Loucy (cell line): Measurements from ENCODE around the gene USP43.
"Not testable (repeated sequence)": the region's sequence is repeated elsewhere in the genome, so short reads cannot be mapped to it uniquely, and the experiment has no call there.

ENCODE experiments used
- H2AFZ ChIP-seq: fragments of 200-600 bp; sonication (generic); 2 replicates; pipeline ENCODE4 v1.6.0; 2016; ENCODE audit warnings: antibody characterized with exemption, mild to moderate bottlenecking, low read length, moderate library complexity
- H3F3A ChIP-seq: fragments of 200-600 bp; 2 replicates; pipeline ENCODE4 v1.6.0; 2016; ENCODE audit warnings: antibody characterized with exemption, low read depth, mild to moderate bottlenecking
- H3K27me3 ChIP-seq: fragments of 200-600 bp; sonication (generic); 2 replicates; pipeline ENCODE4 v1.6.1; 2014; ENCODE audit warnings: low read length, mild to moderate bottlenecking; ENCODE audit not compliant: insufficient read depth, poor library complexity, severe bottlenecking
- H3K36me3 ChIP-seq: fragments of 200-600 bp; sonication (generic); 2 replicates; pipeline ENCODE4 v1.6.1; 2016; ENCODE audit warnings: low read length; ENCODE audit not compliant: insufficient read depth
- H3K4me1 ChIP-seq: fragments of 200-600 bp; sonication (generic); 2 replicates; pipeline ENCODE4 v1.5.1; 2014; ENCODE audit warnings: low read length, mild to moderate bottlenecking; ENCODE audit not compliant: insufficient read depth, poor library complexity, severe bottlenecking
- H3K4me2 ChIP-seq: fragments of 200-600 bp; sonication (generic); 2 replicates; pipeline ENCODE4 v1.6.0; 2014; ENCODE audit warnings: antibody characterized with exemption, low read length, low read depth, mild to moderate bottlenecking; ENCODE audit not compliant: poor library complexity, severe bottlenecking
- H3K4me3 ChIP-seq: fragments of 200-600 bp; sonication (generic); 2 replicates; pipeline ENCODE4 v1.5.1; 2014; ENCODE audit warnings: low read length, mild to moderate bottlenecking, mixed read lengths; ENCODE audit not compliant: poor library complexity, severe bottlenecking
- H3K79me2 ChIP-seq: fragments of 200-600 bp; sonication (generic); 2 replicates; pipeline ENCODE4 v1.6.1; 2014; ENCODE audit warnings: low read length; ENCODE audit not compliant: insufficient read depth
- H3K9ac ChIP-seq: fragments of 200-600 bp; sonication (generic); 2 replicates; pipeline ENCODE4 v1.6.0; 2014; ENCODE audit warnings: mild to moderate bottlenecking, low read depth, low read length, moderate library complexity; ENCODE audit not compliant: poor library complexity, severe bottlenecking
- H3K9me2 ChIP-seq: fragments of 200-600 bp; sonication (generic); replicated peaks from 2 replicates; pipeline ENCODE4 v1.6.1; 2016; ENCODE audit warnings: low read depth, low read length, mixed read lengths
- H3K9me3 ChIP-seq: fragments of 200-600 bp; sonication (generic); 2 replicates; pipeline ENCODE4 v1.6.1; 2014; ENCODE audit warnings: mild to moderate bottlenecking, antibody characterized with exemption, low read length, low read depth; ENCODE audit not compliant: insufficient read depth
- H4K20me1 ChIP-seq: fragments of 200-600 bp; sonication (generic); 2 replicates; pipeline ENCODE4 v1.6.0; 2014; ENCODE audit warnings: antibody characterized with exemption, low read length, mild to moderate bottlenecking; ENCODE audit not compliant: insufficient read depth, poor library complexity, severe bottlenecking
- EZH2phosphoT487 ChIP-seq: fragments of 200-600 bp; IDR thresholded peaks from 2 replicates; pipeline ENCODE4 v1.6.1; 2018; ENCODE audit warnings: antibody characterized with exemption, mild to moderate bottlenecking, moderate library complexity, borderline replicate concordance
- TF ChIP-seq, protein P1 (sequence below): fragments of 200-600 bp; sonication (generic); conservative IDR thresholded peaks from 2 replicates; pipeline ENCODE4 v1.5.1; 2014; ENCODE audit warnings: mild to moderate bottlenecking, antibody characterized with exemption, low read length

Gene USP43

DNA sequence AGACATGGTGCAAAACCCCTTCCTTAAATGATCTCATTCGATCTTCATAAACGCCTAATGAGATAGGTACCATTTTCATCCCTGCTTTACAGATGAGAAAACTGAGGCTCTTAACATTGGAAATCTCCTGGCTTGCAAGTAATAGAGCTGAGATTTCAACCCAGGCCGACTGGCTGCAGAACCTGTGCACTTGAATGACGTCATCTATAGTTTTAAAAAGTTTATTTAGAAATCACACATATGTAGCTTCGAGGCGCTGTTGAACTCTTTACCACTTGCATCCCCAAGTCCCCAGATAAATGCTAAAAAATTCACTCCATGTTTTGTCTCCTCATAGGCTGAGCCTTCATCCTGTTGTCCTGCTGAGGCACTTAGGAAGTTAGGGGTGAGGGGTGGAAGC, 38.9 kb upstream of the USP43 start:
- Histone ChIP-seq H3F3A (no peaks in the 10 kb centered on the region), H3K9ac (no peak overlapping the region), H3K79me2 (no peaks in the 10 kb centered on the region), H4K20me1 (no peaks in the 10 kb centered on the region), H3K9me3 (no peaks in the 10 kb centered on the region), H3K9me2 (no peaks in the 10 kb centered on the region), H3K4me2 (no peak overlapping the region), H3K4me3 (no peak overlapping the region), H2AFZ (no peak overlapping the region), H3K27me3 (no peaks in the 10 kb centered on the region), H3K36me3 (no peaks in the 10 kb centered on the region), H3K4me1 (peaks cover 9% of the 10 kb centered on the region)
- TF ChIP-seq EZH2phosphoT487: no peak
- TF ChIP-seq, protein P1, sequence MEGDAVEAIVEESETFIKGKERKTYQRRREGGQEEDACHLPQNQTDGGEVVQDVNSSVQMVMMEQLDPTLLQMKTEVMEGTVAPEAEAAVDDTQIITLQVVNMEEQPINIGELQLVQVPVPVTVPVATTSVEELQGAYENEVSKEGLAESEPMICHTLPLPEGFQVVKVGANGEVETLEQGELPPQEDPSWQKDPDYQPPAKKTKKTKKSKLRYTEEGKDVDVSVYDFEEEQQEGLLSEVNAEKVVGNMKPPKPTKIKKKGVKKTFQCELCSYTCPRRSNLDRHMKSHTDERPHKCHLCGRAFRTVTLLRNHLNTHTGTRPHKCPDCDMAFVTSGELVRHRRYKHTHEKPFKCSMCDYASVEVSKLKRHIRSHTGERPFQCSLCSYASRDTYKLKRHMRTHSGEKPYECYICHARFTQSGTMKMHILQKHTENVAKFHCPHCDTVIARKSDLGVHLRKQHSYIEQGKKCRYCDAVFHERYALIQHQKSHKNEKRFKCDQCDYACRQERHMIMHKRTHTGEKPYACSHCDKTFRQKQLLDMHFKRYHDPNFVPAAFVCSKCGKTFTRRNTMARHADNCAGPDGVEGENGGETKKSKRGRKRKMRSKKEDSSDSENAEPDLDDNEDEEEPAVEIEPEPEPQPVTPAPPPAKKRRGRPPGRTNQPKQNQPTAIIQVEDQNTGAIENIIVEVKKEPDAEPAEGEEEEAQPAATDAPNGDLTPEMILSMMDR: no peak

DNA sequence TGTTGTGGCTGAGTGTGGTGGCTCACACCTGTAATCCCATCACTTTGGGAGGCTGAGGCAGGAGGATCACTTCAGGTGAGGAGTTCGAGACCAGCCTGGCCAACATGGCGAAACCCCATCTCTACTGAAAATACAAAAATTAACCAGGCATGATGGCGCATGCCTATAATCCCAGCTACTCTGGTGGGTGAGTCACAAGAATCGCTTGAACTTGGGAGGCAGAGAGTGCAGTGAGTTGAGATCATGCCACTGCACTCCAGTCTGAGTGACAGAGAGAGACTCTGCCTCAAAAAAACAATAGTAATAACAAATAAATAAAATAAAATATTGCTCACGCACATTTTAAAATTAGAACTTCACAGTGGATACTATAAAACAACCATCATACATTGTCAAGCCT, 38.3 kb upstream of the USP43 start:
- H3K9me2 ChIP-seq, H3K9me3 ChIP-seq, H3K4me3 ChIP-seq, H3F3A ChIP-seq, H3K4me2 ChIP-seq, H3K9ac ChIP-seq, H3K79me2 ChIP-seq, H3K36me3 ChIP-seq, H4K20me1 ChIP-seq, H3K27me3 ChIP-seq, H3K4me1 ChIP-seq, H2AFZ ChIP-seq: not testable (repeated sequence)

DNA sequence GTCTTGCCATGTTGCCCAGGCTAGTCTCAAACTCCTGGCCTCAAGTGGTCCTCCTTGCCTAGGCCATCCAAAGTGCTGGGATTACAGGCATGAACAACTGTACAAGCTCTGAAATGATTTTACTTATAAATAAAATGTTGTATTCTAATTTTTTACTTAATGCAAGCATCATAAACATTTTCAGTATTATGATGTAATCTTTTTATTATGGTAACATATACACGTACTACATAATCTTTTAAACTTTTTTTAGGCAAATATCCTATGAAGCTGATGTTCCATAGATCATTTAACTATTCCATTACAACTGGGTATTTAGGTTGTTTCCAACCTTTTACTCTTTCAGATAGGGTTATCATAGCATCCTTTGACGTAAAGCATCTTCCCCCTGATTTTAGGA, 33.8 kb upstream of the USP43 start:
- peaks cover 9% of the 10 kb centered on the region for H3K4me1 ChIP-seq
- no peak overlapping the region for H2AFZ ChIP-seq
- H3K36me3 ChIP-seq: no peaks in the 10 kb centered on the region
- H3K79me2 ChIP-seq: no peaks in the 10 kb centered on the region
- H3K9me3 ChIP-seq: no peaks in the 10 kb centered on the region
- no peak overlapping the region for H3K4me3 ChIP-seq
- TF ChIP-seq EZH2phosphoT487: no peak
- TF ChIP-seq, protein P1: no peak
- no peak overlapping the region for H3K4me2 ChIP-seq
- H3F3A ChIP-seq: no peaks in the 10 kb centered on the region
- H3K9me2 ChIP-seq: no peaks in the 10 kb centered on the region
- no peak overlapping the region for H3K9ac ChIP-seq
- no peaks in the 10 kb centered on the region for H3K27me3 ChIP-seq
- H4K20me1 ChIP-seq: no peaks in the 10 kb centered on the region

DNA sequence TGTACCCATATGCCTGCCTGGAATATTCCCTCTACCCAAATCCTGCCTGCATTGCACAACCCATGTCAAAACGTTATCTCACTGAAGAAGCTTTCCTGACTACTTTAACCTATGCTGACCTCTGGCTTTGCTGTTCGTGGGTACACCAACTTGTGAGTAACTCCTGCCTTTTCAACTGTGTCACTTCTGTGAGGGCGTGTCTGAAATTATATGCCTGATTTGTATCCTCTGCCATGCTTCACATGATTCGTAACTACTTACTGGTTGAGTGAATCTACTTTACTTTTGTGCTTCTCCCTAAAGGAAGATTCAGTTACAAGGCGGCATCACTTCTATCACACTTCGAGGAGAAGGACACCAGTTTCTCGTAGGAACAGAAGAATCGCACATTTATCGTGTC, 33.3 kb upstream of the USP43 start:
- no peaks in the 10 kb centered on the region for H3F3A ChIP-seq
- no peaks in the 10 kb centered on the region for H3K9me2 ChIP-seq
- TF ChIP-seq EZH2phosphoT487: no peak
- TF ChIP-seq, protein P1: no peak
- no peaks in the 10 kb centered on the region for H3K9me3 ChIP-seq
- no peaks in the 10 kb centered on the region for H3K36me3 ChIP-seq
- no peaks in the 10 kb centered on the region for H3K79me2 ChIP-seq
- H4K20me1 ChIP-seq: no peaks in the 10 kb centered on the region
- H3K4me2 ChIP-seq: no peak overlapping the region
- no peak overlapping the region for H3K4me3 ChIP-seq
- no peaks in the 10 kb centered on the region for H3K27me3 ChIP-seq
- no peak overlapping the region for H2AFZ ChIP-seq
- no peak overlapping the region for H3K9ac ChIP-seq
- peaks cover 9% of the 10 kb centered on the region for H3K4me1 ChIP-seq
